Measurements from ENCODE around the gene SPATA31C1.

- TF ChIP-seq CTCF (conservative IDR thresholded peaks at IDR 0.05; ENCODE audit: low read length) = no peak
- no peak for TF ChIP-seq EZH2phosphoT487 (IDR thresholded peaks at IDR 0.05; ENCODE audit: borderline replicate concordance, low read depth, low read length)
These were observed 32.5 kb downstream of the SPATA31C1 start for GRCh38 chr9:87950296-87950695.
